Stimulated activated CD4-positive, alpha-beta T cell treated with anti-CD3 and anti-CD28 coated beads, Interleukin-4, amount 100 ng/mL, for 48 hours (primary cell): ENCODE data around the gene UBAP1L.
"Not testable (repeated sequence)": the region's sequence is repeated elsewhere in the genome, so short reads cannot be mapped to it uniquely, and the experiment has no call there.

ENCODE experiments used
- DNase-seq, 2 donors: peaks; one replicate each; pipeline ENCODE4 v3.0.0-alpha.2; 2020; ENCODE audit warnings: low read depth in 2 of 2

The UBAP1L gene

DNA sequence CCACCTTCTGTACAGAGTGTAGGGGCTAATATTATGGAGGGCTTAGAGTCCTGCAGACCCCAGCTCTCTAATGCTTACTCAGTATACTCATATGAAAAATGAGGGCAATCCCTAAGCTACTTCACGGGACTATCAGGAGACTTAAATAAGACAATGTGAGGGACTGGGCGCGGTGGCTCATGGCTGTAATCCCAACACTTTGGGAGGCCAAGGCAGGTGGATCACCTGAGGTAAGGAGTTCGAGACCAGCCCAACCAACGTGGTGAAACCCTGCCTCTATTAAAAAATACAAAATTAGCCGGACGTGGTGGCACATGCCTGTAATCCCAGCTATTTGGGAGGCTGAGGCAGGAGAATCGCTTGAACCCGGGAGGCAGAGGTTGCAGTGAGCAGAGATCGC is 15.2 kb downstream of the UBAP1L start:
- not testable (repeated sequence) for DNase-seq

DNA sequence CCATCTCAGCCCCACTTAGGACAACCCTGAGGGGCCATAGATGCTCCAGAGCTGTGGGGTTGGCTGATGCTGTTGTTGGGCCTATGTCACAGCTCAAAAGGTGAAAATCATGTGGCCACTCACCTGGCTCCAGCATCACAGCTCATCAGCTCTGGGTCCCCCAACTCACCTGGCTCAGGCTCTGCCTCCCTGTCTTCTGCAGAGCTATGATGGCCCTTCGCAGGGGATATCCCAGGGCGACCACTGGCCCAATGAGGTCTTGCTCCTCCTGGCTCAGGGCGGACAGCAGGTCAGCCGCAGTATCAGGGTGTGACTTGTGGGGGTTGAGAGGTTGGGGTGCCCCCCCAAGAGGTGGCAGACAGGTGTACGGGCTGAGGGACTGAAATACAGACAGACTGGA is 15.7 kb downstream of the UBAP1L start:
- no peak for DNase-seq

DNA sequence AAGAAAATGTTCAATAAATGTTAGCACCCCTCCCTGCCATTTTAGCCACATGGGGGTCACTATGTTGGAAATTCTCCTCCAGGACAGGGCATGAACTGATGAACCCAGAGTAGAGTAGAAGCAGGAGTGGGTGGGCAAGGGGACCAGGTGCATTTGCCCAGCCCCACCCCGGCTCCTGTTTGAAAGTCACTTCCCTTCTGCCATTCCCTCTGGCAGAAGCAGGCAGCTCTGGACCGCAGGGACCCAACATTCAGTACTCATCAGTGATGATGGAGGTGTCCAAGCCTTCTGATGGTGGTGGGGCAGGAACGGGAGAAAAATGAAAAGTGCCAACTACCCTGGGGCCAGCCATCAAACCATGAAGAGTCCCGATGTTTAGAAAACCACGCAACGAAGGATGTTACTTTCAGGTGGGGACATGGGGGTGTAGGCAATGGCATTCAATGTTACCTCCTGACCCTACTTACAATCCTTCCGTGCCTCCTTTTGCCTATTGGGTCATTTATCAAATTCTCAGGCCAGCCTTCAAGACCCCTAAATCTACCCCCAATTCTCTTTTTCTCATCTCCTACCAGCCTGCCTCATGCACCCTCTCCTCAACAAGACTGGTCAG is 17.2 kb downstream of the UBAP1L start:
- no peak for DNase-seq

DNA sequence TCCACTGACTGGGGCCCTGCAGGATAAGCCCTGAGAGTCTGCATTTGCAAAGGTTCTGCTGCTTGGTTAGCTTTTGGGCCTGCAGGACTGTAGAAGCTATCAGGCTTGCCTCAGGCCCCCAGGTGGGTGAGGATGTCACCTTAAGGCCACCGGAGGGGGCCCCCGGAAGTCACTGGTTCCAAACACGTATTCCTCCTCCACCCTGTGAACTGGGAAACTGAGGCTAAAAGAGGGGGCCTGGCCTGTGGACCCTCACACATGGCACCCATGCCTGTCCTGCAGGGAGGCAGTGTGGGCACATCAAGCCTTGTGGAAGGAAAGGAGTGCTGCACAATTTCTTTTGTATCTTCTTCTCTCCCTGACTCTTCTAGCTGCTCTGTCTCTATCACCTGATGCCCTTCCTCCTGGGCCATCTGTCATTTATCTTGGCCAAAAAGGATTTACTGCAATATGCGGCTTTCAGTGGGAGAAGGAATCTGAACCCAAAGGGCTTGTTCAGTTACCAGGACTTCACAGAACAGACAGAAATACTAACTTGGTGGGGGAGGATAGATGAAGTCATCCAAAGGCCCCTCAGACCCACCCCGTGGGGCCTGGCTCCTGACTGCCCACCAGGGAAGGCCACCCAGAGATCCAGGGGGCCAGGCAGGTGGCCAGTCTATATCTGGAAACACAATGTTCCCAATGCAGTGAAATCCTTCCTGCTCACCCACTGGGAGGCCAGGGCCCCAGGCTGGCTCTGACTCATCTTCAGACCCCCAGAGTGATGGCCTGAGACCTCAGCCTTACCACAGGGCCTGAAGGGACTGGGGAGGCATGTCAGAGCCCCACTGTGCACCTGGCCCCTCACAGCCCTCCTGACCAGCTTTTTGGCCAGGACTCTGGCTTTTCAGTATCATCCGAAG is 18.3 kb downstream of the UBAP1L start:
- DNase-seq = no peak

DNA sequence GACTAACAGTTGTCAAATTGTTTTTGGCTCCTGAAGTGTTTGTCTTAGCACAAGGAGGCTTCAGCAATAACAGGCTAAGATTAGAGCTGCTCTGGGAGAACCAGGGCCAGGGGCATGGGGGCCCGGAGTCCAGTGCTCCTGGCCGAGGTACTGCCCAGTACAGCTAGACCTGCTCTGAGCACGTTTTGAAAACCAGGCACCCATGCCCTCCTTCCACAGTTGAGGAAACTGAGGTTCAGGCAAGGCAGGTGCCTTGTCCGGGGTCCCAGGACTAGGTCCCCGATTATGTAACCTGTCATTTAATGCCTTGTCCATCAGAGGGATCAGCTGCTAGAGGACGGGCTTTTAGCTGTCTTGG is 19.3 kb downstream of the UBAP1L start:
- no peak for DNase-seq

DNA sequence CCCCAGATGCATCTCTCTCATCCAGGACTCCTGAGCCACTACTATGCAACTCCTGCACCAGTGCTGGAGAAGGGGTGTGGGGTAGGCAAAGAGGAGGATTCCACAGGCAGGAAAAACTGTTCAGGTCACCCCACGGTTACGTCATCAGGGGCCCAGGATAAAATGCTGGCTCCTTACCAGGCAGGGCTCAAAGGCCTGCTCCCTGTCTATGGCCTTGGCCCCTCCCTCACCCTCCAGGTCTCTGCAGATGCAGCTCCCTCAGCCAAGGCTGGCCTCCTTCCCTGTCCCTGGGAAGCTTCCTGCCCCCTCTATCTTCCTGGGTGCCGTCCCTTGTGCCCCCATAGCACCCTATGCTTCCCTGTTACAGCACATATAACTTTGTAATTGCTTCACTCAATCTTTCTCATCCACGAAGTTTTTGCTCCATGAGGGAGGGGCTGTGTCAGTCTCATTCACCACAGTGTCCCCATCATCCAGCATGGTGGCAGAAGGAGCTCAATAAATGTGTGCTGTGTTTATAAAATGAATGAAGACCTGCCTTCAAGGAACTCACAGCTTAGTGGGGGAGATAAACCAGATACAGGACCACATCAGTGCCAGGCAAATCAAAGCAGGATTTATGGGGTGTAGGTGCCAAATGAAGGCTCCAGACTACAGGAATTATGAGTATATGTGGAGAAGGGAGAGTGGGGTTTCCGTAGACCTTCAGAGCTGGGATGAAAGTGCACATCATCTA is 19.8 kb downstream of the UBAP1L start:
- no peak for DNase-seq

DNA sequence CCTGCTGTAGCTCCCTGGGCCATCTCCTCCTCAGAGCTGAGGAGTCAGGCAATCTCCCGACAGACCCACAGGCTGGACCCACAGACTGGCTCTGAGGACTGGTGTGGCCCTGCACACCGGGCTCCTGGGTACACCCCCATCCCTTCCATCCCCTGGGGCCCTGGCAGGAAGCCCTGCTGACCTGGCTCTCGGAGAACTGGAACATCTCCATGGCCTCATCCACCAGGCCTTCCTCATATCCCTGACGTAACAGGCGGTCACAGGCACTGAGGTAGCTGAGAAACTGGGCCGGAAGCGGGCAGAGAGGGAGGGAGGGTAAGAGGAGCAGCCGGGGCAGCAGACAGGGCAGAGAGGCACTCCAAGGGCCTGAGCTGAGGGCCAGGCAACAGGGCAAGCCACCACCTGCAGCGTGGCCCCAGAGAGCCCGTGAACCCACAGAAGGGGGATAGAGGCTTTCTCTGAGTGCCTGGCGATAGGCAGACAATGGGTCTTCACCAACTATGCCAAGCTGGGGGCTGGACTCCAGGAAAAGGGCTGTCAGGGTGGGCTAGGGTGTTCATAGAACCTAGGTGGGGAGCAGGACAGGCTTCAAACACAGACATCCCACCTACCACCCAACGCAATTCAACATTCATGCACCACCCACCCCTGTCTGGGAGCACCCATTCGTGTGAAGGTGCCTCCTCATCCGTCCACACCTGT is 20.6 kb downstream of the UBAP1L start:
- DNase-seq = no peak

DNA sequence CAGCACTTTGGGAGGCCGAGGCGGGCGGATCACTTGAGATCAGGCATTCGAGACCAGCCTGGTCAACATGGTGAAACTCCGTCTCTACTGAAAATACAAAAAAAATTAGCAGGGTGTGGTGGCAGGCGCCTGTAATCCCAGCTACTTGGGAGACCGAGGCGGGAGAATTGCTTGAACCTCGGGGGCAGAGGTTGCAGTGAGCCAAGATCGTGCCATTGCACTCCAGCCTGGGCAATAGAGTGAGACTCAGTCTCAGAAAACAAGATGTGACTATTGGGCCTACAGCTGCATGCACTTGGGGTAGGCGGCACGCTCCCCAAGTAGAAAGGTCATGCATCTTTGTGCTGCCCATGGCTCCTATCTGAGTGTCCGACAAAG is 21.2 kb downstream of the UBAP1L start:
- DNase-seq = not testable (repeated sequence)

DNA sequence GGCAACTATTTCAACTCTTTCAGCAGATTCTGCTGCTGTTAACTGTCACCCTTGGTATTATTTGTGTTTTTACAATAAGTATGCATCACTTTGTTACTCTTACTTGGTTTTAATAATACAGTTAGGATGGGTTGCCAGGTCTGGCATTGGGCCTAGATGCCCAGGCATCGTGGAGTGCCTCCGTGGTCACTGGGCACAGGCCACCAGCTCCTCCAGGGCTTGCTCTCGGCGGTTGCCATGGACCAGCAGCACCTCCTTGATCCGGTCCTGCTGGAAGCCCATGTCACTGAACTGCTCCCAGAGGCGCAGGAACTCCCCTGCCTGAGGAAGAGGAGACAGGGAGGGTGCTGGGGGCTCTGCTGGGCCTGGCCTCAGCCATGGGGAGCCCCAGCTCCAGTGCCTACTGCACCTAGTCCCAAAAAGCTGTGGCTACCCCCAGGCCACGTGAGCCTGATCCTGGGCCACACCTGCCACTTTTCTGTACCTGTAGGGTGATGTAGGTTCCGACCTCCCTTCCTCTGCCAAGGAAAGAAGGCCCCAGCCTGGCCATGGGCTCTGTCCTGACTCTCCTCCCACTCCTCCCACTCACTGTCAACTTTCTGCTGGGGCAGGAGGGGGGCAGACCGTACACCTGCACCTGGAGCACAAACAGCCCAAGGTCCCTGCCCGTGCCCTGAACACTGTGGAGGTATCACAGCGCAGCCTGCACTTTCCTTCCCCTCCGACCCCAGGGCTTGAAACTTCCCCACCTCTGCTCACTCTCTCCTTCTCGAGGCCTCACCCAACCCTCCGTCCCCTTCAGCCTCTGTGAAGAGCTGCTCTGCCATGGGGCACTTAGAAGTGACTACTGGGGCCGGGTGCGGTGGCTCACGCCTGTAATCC is 21.8 kb downstream of the UBAP1L start:
- no peak for DNase-seq

DNA sequence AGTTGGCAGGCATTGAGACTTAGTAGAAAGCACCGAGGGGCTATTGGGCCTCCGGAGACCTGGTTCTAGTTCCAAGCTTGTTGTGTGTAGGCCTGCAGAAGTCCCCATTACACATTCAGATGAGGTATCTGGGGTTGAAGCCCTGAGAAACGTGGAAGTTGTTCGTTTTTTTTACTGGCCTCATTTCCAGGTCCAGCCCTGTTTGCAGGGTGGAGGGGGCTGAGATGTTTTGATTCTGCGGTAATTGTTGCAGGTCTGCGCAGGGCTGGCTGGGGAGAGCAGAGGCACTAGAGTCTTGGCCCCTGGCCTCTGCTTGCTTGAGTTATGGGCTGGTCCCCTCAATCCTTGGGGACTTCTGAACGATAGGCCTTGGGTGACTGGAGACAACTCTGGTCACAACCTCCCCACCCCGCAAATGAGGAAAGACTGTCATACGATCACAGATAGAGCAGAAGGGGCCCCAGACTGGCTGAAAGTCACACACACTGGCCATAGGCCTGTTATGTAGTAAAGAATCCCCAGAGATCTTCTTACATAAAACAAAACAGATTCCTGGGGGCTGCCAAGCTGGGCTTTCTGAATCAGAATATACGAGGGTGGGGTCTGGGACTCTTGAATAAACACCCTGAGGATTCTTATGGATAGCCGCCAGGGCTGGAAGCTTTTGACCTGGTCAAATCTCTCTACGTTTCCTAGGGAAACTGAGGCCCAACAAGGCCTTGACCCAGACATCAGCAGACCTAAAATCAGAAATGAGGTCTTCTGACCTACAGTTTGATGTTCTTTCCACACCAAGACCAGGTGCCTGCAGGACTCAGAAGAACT is 22.8 kb downstream of the UBAP1L start:
- no peak for DNase-seq

DNA sequence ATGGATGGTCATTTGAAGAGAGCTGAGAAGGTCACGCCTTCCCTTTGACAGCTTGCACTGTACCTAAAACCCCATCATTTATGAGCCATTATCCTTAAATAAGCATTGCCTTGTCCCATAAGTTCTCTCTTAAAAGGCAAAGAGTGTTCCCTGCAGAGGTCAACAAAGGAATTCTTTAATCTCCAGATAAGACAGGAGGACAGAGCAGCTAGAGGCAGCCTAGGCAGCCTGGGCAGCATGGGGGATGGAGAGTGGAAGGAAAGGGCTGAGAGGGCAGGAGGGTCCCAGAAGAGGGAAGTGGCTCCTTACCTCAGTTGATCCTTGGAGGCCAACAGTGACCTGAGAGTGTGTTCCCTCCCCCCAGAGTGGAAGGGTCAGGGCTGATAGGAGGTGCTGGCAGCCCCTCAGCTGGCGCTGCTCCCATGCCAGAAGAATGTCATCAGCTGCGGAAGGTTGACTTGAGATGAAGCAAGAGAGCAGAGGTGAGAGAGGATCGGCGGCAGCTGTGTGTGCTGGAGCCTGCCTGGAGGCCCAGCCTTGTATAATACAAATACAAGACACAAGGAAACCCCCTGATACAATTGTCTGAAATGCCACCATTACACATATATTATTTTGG is 25.7 kb downstream of the UBAP1L start:
- DNase-seq = no peak

DNA sequence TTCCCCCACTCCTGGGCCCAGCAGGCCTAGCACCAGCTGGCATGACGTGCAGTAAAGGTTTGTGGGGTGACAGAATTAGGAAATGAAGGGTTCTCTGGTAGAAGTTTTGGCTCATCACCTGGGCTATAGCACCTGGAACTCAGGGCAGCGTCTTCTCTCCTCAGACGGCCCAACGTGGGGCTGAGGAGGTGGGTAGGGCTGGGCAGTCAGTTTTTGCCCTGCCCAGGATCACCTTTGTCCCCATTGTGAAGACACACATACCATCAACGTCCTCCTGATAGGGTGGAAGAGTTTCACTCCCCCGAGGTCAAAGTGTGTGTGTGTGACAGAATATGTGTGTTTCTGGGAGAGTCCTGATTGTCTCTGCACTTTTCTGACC is 26.4 kb downstream of the UBAP1L start:
- DNase-seq = no peak

DNA sequence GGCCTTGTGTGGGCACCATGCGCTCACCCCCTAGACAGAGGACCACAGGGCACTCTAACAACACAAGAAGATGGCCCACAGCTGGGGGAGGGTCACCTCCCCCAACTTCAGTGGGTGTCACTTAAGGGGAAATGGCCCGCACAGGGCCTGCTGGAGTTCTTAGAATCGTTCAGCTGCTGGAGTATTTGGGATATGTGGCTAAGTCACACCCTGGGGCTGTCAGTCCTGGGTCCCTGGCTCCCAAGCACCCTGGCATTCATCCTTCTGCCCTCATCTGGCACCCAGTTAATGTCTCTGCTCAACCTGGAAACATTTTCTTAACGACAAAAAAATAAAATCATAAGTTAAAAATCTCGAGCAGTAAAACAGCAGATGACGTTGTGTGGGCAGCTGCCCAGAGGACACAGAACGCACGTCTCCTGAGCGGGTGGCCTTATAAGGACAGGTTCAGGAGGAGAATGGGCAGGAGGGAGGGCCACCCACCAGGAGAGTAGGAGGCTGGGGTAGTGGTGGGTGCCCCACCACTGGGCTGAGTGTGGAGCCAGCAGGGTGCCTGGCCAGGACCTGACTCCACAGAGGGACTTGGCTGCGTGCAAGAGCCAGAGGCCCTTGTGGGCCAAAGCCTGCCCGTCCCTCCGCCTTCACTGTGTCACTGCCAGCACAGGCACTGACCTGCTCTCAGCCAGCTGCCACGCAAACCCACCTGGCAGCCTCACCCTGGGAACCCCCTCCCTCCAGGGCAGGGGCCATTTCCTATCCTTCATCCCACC is 26.9 kb downstream of the UBAP1L start:
- no peak for DNase-seq

DNA sequence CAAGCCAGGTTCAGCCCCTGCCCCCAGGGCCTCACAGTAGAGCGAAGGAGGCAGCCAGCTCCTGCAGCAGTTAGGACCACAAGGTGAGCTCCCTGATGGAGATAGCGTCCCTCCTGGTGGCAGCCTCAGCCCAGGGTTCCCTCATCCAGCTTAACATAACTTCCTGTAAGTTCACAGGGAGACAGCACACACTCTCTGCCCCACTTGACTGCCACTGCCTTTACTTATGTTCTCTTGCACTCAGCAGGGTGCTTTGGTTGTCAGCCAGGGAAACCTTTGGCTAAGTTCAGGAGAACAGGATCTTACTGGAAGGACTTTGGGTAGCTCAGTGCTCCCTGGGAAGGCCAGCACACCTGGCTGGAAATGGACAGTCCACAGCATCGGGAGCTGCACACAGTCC is 27.6 kb downstream of the UBAP1L start:
- no peak for DNase-seq

DNA sequence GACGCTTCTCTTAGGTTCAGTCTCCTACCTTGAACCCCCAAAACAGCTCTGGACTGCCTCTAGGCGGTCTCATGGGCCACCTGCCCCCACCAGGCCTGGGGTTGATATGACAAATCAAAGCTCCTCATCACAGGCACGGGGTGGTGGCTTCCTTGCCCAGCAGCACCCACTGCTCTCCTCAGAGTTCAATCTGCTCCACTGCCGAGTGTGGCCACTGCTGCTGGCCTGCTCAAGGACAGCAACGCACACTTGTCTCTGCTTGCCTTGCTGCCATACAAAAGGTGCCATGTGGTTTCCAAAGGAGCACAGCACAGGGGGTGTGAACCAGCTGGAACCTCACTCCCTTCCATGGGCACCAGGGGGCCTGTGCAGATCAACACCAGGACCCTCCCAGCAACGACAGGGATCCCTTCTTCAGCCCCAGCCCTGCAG is 28.3 kb downstream of the UBAP1L start:
- DNase-seq = no peak

DNA sequence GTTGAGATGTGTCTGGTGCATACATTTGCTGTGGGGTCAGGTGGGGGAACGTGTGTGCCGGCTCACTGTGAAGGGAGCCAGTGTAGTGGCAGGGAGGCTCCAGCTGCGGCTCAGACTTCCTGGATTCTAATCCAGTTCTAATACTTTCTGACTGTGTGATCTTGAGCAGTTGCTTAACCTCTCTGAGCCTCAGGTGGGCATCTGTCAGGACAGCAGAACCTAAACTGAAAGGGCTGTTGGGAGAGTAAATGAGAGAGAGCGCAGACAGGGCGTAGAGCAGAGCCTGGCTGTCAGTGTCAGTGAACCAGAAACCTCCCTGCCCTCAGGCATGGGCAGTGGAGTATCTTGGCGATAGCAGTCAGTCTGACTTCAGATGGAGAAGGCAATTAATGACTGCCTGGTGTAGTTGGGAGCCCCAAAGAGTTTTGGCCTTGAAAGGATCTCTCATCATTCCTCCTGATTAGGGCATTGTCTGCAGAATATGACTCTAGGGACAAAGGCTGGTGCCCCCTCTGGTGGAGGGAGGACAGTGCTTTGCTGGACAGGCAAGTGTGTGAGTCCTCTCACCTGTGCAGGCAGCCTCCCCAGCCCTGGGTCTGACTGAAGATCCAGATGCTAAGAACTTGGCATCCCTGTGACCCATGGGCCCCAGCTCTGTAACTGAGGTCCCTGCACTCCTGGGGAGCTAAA is 28.9 kb downstream of the UBAP1L start:
- DNase-seq = no peak

DNA sequence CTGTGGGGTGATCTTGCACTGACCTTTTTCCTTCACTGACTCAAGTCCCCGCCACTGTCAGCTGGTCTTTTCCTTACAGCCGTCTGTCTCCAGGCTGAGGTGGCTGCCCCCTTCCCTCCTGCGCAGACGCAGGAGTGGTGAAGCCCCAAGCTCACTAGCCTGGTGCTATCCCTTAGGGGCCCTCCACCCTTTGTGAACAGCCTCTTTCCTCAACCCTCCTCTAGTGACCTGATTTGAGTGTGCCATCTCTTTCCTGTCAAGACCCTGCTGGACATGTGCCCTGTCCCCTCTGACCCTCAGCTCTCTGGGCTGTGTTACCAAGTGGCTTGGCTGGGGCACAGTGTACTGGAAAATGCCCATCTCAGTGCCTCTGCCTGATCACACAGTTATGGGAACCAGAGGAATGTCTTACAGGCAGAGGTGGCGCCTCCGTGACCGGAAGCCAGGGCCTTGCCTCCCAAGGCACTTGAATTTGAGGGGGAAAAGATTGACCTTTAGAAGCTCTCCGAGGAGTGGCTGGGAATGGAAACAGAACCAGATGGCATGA is 29.7 kb downstream of the UBAP1L start:
- no peak for DNase-seq
